M059J (cell line): ENCODE data around the gene TRAPPC12. TPM values are rescaled to one million over a fixed set of nuclear protein-coding genes. Genes with fewer than 3 reads are reported as not detected.
A peak's percentile ranks its signal among the peaks of the same experiment; 100 is the strongest.
"Not testable (repeated sequence)": the region's sequence is repeated elsewhere in the genome, so short reads cannot be mapped to it uniquely, and the experiment has no call there.

ENCODE experiments used
- DNase-seq: peaks from one replicate; pipeline ENCODE4 v3.0.0-alpha.2; 2012; ENCODE audit warnings: low read depth
- total RNA-seq: library from RNA; depleted of rRNA; stranded (reverse); fragments of >200 nt; shearing (Covaris generic); gene quantifications from 2 replicates; pipeline ENCODE4 v1.2.3, GENCODE V29; 2014

The TRAPPC12 gene
- total RNA-seq, 1 experiment from 2014 or later = 62.0 TPM

DNA sequence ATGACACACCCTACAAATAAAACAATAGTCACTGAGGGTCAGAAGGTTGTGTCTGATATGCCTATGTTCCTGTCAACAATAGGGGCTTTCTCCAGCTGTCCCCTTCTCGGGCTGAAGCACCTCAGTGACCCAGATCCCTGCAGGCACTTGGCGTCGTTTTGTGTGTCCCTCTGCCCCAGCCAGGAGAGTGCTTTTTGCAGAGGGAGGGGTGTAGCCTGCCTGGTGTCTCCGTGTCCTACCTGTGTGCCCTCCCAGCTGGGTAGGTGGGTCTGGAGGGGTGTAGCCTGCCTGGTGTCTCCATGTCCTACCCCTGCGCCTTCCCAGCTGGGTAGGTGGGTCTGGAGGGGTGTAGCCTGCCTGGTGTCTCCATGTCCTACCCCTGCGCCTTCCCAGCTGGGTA lies 74.5 kb downstream of the TRAPPC12 start:
- DNase-seq = not testable (repeated sequence)

DNA sequence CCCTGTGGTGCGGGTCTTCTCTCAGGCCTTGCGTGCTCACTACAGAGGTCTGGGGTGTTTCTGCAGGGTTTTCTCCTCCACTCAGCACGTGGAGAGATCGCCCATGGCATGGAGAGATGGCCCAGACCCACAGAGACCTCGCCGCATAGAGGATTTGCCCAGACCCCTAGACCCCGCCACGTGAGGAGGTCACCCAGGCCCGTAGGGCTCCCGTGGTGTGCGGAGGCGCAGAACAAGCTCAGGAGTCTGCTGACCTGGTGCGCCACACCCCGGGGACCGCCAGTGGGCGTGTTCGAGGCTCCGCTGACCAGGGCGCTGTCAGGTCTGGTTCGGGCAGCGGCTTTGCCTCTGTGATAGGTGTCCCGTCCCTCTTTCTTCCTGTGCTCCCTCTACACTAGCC lies 75.3 kb downstream of the TRAPPC12 start:
- DNase-seq = no peak

DNA sequence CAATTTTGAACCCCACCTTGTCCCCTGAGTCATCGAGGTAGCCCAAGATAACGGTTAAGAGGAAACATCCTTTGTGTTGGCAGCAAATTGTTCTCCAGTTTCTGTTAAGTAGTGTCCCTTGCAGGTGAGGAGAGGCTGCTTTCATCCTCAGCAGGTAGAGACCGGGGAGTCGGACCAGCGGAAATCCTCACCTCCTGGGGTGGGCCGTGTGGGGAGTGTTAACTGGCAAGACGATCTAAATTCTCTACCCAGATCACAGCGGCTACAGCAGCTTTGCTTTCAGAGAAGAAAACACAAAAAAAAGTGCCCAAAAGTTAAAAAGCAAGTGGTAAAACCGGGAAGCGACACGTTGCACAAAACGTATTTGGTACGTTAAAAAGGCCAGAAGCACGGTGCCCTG lies 76.6 kb downstream of the TRAPPC12 start:
- no peak for DNase-seq

DNA sequence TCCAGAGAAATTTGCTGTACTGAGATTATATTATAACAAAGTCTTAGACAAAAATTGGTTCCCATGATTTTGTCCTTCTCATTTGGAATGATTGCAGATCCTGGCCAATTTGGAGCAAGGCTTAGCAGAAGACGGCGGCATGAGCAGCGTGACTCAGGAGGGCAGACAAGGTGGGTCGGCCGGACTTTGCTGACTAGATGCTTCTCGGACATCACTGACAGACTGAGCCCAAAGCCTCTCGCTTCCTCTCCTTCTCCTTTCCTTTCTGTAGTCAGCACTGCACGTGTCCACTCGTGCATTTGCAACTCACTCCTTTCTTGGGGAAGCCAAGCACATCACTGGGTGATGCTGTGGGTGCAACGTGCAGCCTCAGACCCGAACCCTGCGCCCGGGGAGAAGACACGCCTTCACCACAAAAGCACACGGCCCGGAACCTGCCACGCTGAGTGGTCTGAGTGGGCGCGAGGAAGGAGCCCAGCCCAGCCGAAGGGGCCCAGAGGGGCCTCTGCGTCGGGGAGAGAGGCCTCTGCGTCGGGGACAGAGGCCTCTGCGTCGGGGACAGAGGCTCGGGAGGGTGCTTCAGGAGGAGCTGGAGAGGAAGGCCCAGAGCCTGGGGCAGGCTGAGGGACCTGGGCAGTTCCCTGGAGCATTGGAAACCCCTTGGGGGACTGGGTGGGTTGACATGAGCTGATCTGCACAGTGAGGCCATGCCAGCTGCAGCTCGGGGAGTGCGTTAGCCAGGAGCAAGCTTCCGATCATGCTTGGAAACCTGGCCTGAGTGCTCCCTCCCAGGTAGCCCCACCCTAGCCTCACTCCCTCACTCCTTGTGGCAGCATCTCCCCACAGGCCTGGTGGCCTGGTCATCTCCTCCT lies 78.3 kb downstream of the TRAPPC12 start:
- no peak for DNase-seq

DNA sequence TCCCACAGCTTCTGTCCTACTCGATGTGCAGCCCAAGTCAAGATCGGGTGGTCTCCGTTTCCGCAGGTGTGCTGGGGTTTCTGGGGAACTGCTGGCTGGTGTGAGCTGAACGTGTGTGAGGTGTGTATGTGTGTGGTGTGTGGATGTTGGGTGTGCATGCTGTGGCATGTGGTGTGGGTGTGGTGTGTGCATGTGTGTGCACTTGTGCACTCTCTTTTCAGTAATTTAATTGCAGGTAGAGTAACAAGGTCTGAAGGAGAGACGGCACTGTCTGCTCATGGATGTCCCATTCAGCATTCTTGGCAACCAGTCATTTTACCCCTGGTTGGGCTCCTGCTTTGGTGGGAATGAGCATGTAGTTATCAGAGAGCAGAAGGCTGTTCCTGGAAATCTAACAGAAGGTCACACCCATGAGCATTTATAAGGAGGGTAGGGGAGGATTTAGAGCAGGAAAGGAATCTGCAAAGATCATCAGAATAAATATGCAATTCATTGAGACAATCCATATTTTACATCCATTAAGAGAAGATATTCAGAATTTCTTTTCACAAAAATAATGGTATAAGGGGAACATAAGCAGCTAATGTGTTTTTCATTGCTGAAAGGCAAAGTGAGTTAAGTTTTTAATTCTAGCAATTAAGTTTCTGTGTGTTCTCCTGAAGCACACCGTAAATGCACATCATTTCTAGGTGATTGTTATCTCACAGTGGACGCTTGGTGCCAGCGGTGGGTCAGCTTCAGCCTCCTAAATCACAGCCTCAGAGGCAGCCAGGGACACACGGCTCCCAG lies 79.1 kb downstream of the TRAPPC12 start:
- no peak for DNase-seq

DNA sequence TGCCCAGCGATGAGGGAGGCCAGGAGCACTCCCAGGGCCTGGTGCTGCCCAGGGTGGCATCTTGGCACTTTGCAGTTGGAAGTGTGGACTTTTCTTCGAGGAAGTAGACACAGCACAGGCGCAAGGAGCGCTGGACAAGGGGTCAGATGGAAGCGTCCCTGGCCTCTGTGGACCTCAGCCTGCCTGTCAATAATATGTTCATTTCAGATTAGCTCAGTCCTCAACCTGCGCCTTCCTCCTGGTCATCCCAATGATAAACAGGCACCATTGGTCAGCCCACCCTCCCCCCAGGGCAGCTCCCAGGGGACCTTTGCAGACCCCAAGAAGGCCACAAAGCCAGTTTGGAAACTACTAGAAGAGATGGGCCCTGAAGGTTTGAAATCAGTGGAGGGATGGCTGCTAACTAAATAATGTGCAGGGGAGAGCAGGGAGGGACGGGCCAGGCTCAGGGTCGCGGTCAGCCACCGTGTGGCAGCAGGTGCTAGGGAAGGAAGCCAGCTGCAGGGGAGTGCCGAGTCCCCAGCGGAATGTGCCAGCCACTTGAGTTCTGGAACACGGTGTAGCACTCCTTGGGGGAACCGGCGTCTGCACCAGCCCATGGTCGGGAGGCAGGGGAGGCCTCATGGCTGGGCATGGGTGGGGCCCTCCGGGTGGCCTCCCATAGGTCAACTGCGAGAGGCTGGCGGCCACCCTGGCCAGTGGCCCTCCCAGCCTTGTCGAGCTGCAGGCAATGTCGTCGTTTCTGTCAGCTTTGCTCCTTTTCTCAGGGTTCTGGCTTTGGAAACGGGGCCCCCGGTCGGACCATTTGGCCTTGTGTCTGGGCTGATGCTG lies 79.9 kb downstream of the TRAPPC12 start:
- no peak for DNase-seq

DNA sequence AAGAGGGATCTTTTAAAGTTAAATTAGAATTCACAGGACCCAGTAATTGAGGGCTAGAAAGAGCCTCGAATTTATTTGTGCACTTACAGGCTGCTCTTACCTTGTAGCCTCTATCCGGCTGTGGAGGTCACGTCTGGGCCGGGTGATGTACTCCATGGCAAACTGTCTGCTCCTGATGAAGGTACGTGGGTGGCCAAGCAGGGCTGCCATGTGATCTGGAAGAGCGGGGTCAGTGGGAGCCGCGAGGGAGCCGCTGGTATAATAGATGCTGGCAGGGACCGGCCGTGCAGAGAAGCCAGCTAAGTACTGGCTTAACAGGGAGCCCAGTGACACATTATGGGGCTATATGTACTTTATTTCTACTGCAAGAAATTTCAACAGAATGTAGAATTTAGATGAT lies 80.7 kb downstream of the TRAPPC12 start:
- no peak for DNase-seq

DNA sequence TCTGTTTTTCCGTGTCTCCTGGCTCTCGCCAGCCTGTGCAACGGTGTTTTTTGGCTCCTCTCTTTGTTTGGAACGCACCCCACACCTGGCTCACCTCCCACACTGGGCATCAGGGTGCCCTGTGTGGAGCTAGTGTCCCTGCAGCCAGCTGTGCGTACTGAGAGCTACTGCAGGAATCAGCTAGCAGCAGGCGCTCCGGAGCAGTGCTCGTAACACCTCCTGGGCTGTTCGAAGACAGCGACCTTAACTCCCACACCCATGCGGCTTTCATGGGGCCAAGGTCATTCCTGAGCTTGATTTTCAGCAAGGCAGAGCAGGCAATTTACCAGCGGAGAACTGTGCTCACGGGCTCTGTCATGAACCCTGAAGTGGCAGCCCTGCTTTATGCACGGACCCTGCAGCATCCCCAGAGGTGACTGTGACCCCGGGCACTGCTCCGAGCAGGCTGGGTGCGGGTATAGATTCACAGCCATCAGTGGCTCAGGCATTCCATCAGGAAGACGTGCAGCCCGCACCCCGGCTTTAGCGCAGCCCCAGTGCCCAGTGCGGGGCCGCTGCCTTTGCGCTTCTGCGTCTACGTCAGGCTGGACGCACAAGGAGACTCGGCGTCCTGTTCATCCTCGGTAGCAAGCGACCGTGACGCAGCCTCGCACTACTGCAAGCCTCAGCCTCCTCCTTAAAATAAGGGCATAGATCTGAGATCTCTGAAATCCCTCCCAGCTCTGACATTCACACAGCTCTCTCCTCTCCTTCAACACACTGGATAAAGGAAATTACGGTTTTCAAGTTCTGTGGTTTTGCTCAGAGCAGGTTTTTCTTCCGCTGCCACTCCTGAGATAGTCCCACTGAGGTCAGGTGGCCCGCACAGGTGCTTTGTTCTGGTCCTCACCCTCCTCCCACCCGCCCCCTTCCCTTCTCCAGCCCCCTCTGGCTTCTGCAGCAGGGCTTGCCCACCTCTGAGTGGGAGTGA lies 81.6 kb downstream of the TRAPPC12 start:
- DNase-seq = no peak

DNA sequence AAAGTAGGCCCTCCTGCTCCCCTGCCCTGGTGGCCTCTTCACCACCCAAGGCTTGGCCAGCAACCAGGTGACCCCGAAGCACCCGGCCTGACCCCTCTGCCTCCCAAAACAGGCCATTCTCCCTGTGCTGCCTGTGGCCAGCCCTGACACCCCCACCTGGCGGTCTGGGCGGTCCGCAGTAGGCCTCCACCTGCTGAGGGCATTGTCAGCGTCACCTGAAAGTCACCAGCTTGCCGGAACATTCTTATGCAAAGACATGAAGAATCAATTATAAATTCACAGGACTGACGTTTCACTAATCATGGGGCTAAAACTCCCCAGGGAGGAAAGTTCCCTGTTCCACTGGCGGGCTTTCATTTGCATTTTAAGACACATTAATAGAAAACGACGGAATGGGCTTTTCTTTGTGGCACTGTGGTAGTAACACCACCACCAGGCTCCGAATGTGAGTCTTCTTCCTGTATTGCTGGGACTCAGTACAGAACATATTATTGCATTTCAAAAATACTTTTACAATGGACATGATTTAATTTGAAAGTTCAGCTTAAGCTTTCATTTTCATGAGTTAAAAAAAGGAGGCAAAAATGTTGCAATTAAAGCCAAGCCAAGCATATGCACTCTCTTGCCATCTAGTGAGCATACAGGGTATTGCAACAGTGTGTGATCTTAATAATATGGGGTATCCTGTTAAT lies 82.5 kb downstream of the TRAPPC12 start:
- peak; percentile 55 for DNase-seq

DNA sequence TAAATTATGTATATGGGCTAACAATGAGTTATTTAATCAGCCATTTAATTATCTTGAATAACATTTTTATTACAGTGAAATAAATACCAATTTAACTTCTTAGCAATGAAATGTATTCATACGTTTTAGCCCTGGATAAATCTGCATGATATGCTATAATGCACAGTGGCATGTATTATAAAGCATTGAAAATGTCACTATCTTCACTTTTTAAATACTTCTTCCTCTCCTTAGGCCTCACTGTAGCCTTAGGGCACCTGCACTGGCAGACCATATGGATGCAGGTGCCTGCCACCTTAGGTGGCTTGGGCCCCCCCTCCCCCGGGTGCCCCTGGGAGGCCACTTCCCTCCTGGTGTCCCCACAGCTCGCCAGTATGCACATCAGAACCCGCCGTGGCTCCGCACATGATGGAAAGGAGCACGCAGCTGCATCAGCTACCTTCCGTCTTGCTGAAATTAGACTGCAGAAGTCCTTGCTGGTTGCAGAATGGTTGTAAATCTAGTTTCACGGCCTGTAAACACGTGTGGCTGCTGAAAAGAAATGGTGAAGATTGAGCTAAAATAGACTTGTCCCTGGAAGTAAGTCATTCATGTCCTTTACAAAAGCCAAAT lies 83.1 kb downstream of the TRAPPC12 start:
- no peak for DNase-seq

DNA sequence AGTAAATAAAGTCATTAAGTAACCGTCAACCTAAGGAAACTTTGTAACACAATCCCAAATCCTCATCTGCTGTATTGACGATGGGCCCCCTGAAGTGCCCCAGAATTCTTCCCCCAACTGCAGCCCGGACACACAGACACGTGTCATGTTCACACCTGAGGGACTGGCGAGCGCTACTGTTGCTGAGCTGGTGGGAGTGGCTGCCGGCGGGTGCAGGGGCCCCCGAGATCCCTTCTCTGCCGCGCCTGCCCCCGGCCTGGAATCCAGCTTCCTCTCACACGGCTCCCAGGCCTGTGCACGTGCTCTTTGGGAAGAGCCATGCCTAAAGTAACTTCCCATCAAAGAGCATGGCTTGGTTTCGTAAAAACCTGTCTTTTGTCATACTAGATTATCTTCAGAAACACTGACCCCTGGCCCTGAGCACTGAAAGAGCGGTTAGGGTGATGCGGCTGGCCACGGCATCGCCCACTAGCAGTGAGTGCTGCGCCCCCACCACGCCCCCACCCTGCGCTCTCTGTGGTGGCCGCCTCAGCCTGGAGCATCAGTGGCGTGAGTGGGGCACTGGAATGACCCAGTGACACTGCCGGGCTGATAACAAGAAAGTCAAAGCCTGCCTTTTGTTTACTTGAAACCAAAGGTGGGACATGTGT lies 83.8 kb downstream of the TRAPPC12 start:
- no peak for DNase-seq

DNA sequence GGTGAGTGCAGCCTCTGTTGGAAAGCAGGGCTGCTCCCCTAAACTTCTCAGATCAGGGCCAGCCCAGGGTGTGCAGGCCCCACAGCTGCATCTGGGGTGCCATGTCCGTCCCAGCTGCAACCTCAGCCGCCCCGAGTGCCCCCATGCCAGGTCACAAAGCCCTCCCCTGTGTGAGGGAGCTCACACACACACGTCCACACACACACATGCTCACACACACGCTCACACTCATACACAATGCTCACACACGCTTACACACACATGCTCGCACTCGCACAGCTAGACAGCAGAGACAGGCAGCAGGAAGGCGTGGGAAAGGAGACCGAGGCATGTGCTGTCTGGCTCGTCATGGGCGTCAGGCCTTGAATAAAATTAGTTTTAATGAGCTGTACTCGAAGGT lies 84.5 kb downstream of the TRAPPC12 start:
- no peak for DNase-seq

DNA sequence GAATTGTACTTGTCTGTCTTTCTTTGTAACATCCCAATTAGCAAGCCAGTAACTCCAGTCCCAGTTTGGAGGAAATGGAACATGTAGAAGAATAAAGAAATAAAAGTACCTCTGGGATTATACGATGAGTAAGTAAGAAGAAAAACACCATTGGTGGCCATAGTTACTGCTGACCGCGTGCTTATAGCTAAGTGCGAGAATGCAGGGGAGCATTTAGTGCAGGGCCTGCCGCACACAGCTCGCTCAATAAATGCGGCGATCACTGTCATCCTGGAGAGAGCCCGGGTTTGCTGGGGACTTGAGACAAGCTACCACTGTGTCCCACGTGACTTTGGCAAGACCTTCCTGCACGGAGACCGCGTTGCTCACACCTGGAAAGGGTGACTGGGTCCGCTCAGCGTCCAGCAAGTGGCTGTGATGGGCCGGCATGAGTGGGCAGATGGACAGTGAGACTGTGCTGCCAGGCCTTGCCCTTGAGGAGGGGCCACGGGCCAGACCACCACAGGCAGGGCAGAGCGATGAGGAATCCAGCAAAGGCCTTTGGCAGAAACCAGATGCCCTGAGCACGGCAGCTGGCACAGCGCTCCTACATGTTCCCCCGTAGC lies 85.0 kb downstream of the TRAPPC12 start:
- no peak for DNase-seq

DNA sequence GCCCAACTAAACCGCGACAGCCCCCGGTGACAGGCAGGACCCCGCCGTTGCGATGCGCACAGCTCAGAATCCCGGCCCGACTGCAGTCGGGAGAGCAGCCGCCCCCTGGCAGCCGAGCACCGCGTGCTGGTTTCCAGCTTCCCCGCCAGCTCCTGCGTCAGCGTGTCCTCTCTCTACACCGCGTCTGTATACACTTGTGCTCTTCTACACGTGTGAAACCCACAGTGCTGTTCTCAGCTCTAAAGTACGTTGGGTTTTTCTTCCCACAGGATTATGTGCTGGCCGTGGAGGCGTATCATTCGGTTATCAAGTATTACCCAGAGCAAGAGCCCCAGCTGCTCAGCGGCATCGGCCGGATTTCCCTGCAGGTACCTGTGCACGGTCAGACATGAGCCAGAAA lies 85.8 kb downstream of the TRAPPC12 start:
- DNase-seq = no peak

DNA sequence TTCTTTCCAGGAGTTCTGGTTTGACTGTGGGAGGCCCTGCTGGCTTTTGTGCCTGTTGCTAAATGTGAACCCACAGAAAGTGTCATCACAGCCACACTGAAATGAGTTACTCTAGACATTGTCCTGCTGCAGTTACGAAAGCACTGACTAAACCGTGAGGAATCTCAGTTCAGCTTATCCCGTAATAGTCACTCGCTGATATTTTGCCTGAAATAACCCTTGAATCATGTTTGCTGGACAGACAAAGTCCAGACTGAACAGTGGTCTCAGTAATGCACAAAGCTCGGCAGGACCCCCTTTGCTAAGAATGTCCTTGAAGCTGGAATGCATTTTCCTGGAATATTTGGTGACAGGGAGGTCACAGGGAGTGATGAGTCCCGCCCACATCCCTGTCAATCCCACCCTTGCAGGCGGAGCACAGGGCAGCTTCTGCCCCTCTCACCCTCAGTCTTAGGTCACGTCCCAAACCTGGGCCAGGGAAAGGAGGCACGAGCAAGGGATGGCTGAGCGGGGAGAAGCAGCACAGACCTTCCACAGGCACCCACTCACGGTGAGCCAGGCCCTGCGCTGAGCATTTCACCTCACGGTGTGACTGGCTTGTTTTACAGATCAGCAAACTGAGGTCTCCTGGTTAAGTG lies 86.5 kb downstream of the TRAPPC12 start:
- peak; percentile 88 for DNase-seq

DNA sequence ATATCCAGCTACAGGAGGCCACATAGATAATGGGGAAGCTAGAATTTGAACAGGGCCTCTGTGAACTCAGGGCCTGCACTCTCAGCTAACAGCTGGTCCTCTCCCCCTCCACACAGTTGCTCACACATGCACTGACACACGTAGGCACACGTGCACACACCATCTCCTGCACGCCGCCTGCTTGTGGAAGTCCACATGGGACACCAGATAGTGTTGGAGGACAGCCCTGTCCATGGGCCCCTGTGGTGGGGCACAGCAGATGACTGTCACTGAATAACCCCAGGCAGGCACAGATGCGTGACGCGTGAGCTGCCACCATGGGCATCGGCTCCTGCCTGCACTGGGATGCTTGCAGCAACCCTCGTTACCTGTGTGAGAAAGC lies 87.0 kb downstream of the TRAPPC12 start:
- no peak for DNase-seq

DNA sequence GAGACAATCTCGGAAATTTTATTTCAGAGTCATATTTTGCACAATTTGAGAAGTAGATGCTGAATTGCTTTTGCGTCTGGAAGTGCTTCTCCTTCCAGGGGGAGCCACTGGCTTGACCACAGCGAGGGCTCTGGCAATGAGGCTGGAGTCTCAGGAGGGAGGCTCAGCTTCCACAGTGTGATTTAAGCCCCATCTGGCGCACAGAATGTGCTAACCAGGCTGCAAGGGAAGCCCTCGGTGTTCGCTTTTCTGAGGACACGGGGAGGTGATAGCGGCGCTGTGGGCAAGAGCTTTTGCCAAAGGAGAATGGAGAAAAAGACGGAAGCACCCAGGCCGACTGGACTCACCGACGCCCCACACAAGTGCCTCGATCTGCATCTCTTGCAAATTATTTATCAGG lies 87.5 kb downstream of the TRAPPC12 start:
- DNase-seq = no peak

DNA sequence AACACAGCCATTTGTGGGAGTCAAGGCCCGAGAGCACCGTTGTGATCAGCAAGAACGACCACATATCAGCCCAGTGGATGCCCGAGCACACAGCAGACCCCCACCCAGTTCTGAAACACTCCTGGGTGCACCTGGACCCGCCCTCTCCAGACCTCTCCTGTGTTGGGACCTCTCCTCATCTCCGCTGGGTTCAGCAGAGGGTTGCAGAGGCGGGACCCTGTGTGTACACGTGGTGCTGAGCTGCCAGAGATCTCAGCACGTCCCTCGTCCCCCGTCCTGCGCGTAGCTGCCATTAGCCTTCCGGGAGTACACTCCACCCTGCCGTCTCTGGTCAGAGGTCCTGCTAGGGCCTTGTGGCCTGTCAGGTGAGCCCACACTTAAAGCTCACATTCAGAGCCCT lies 88.2 kb downstream of the TRAPPC12 start:
- no peak for DNase-seq
